Gastroesophageal sphincter (tissue), 3 donors: ENCODE data around the gene ARHGAP5.

Experiments
- EP300 ChIP-seq: sonication (generic); formaldehyde crosslinking; IDR thresholded peaks from one replicate; pipeline ENCODE4 v1.6.1; 2017; ENCODE audit warnings: antibody characterized with exemption, mild to moderate bottlenecking
- POLR2AphosphoS5 ChIP-seq: sonication (generic); formaldehyde crosslinking; IDR thresholded peaks from one replicate; pipeline ENCODE4 v1.6.1; 2017; ENCODE audit warnings: antibody characterized with exemption
- TF ChIP-seq, protein P1 (sequence below), 4 experiments: fragments of 200-600 bp in 2 of 4; fragments of 450-650 bp in 2 of 4; sonication (generic) in 1 of 4; IDR thresholded peaks; one replicate each; pipeline ENCODE4 v1.5.1; 2017 to 2019; ENCODE audit warnings: antibody characterized with exemption in 4 of 4, mild to moderate bottlenecking in 2 of 4, moderate library complexity in 2 of 4

DNA sequence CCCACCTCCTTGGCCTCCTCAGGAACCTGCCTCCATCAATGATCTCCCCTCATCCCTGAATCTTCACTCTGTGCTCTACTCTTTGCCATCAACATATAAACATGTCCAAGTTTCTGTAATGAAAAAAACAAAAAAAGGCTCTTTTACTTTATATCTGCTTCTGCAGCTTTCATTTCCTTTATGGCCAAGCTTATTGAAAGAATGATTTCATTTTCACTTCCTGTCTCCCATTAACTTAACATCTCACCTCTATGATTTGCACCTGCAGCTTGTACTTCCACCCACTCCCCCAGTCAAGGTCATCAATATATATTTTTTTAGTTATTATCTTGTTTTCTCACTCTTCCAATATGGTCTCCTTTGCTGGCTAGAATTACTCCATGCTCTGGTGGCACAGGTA is 109.1 kb downstream of the ARHGAP5 start:
- TF ChIP-seq, protein P1, sequence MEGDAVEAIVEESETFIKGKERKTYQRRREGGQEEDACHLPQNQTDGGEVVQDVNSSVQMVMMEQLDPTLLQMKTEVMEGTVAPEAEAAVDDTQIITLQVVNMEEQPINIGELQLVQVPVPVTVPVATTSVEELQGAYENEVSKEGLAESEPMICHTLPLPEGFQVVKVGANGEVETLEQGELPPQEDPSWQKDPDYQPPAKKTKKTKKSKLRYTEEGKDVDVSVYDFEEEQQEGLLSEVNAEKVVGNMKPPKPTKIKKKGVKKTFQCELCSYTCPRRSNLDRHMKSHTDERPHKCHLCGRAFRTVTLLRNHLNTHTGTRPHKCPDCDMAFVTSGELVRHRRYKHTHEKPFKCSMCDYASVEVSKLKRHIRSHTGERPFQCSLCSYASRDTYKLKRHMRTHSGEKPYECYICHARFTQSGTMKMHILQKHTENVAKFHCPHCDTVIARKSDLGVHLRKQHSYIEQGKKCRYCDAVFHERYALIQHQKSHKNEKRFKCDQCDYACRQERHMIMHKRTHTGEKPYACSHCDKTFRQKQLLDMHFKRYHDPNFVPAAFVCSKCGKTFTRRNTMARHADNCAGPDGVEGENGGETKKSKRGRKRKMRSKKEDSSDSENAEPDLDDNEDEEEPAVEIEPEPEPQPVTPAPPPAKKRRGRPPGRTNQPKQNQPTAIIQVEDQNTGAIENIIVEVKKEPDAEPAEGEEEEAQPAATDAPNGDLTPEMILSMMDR (IDR thresholded peaks at IDR 0.05) = no peak
- TF ChIP-seq EP300 (no peak), POLR2AphosphoS5 (no peak)
